ENCODE data around the gene CHDH.

Gene CHDH

GRCh38 chr3:53799338-53799865, 46.8 kb downstream of the CHDH start:
- in situ Hi-C loops (cut with HindIII; ENCODE audit: low pct_ligation_motif_present, low sequenced_read_pairs) = no loop called here
- Histone ChIP-seq H3K4me3 (ENCODE audit: low read depth, low read length) (no peak overlapping the region), H3K27ac (no peak overlapping the region), H3K36me3 (replicated peaks) (no peaks in the 10 kb centered on the region), H3K27me3 (replicated peaks) (no peaks in the 10 kb centered on the region)
- TF ChIP-seq CTCF (IDR thresholded peaks at IDR 0.05; ENCODE audit: low read depth, low read length, missing control alignments) = no peak
- no peak for DNase-seq

GRCh38 chr3:53798144-53798543, 48.1 kb downstream of the CHDH start:
- no peak for TF ChIP-seq CTCF (IDR thresholded peaks at IDR 0.05; ENCODE audit: low read depth, low read length, missing control alignments)
- no peak for DNase-seq
- Histone ChIP-seq H3K27me3 (replicated peaks) (no peaks in the 10 kb centered on the region), H3K36me3 (replicated peaks) (no peaks in the 10 kb centered on the region), H3K27ac (no peak overlapping the region), H3K4me3 (ENCODE audit: low read depth, low read length) (no peak overlapping the region)
- in situ Hi-C loops (cut with HindIII; ENCODE audit: low pct_ligation_motif_present, low sequenced_read_pairs) = no loop called here

DNA sequence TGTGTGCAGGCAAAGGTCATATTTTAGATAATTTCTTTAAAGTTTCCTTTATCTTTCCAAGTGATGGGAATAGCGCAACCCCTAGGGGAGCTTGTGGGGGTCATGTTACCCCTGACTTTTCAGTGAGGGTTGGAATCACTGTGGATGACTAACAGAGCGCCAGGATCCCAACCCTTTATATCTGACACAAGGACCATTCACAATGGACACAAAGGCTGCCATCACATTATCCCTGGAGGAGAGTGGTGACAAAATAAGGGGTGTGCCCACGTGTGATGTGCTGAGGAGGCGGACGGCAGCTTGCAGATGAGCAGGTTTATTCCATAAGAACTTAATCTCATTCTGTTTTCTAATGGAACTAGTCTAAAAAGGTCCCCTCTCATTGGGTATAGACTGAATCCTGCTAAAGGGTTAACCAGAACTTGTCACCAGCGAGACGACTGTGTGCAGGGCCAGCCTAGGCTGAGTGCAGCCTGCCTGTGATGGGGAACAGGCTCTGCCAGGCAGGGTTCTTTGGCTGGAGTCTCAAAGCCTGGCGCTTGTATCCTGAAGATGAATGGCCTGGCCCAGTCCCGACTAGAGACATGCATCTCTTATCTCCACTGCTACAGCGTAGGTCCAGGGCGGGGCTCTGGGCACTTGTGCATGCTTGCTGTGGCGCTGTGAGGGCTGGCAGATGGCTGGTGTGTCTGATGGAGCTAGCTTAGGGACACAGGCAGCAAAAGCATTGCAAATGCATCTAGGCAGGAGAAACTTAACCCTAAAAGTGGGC, 50.2 kb downstream of the CHDH start:
- DNase-seq = no peak
- in situ Hi-C loops (cut with HindIII; ENCODE audit: low pct_ligation_motif_present, low sequenced_read_pairs) = no loop called here

GRCh38 chr3:53795176-53795575, 51.0 kb downstream of the CHDH start:
- H3K27me3 ChIP-seq (replicated peaks) = no peaks in the 10 kb centered on the region
- no peak for DNase-seq
- in situ Hi-C loops (cut with HindIII; ENCODE audit: low pct_ligation_motif_present, low sequenced_read_pairs) = no loop called here
- no peaks in the 10 kb centered on the region for H3K36me3 ChIP-seq (replicated peaks)
- H3K4me3 ChIP-seq (ENCODE audit: low read depth, low read length) = no peak overlapping the region
- no peak for TF ChIP-seq CTCF (IDR thresholded peaks at IDR 0.05; ENCODE audit: low read depth, low read length, missing control alignments)
- H3K27ac ChIP-seq = no peak overlapping the region

More for the DNA sequence above, 50.2 kb downstream of the CHDH start:
- no peak overlapping the region for H3K4me3 ChIP-seq (ENCODE audit: low read depth, low read length)
- no peaks in the 10 kb centered on the region for H3K27me3 ChIP-seq (replicated peaks)
- no peak for TF ChIP-seq CTCF (IDR thresholded peaks at IDR 0.05; ENCODE audit: low read depth, low read length, missing control alignments)
- H3K36me3 ChIP-seq (replicated peaks) = no peaks in the 10 kb centered on the region
- H3K27ac ChIP-seq = no peak overlapping the region

DNA sequence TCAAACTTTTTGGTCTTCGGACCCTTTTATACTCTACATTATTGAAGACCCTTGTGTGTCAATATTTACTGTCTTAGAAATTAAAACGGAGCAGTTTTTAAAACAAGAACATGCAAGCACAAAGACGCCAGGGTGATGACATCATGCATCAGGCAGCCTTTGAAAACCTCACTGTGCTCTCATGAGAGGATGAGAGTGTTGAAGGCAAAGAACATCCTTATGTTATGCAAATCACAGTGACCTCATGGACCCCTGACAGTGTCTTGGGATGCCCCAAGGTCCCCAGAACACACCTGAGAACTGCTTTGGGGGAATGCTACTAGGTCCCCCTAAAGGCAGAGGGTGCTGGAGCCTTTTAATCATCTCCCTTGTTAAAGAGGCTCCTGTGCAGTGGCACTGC, 51.6 kb downstream of the CHDH start:
- in situ Hi-C loops (cut with HindIII; ENCODE audit: low pct_ligation_motif_present, low sequenced_read_pairs) = no loop called here
- no peak for DNase-seq

More for the DNA sequence above, 51.6 kb downstream of the CHDH start:
- Histone ChIP-seq H3K27ac (no peak overlapping the region), H3K4me3 (ENCODE audit: low read depth, low read length) (no peak overlapping the region), H3K36me3 (replicated peaks) (no peaks in the 10 kb centered on the region), H3K27me3 (replicated peaks) (no peaks in the 10 kb centered on the region)
- TF ChIP-seq CTCF (IDR thresholded peaks at IDR 0.05; ENCODE audit: low read depth, low read length, missing control alignments) = no peak

Measured in brain microvascular endothelial cell (primary cell).